GM18526 (cell line): ENCODE data around the gene HSPA14.

Source experiments
- POLR2A ChIP-seq: IDR thresholded peaks from 3 replicates; pipeline ENCODE4 v1.6.1; 2011; ENCODE audit not compliant: insufficient read length; ENCODE audit errors: extremely low read depth

Gene HSPA14

DNA sequence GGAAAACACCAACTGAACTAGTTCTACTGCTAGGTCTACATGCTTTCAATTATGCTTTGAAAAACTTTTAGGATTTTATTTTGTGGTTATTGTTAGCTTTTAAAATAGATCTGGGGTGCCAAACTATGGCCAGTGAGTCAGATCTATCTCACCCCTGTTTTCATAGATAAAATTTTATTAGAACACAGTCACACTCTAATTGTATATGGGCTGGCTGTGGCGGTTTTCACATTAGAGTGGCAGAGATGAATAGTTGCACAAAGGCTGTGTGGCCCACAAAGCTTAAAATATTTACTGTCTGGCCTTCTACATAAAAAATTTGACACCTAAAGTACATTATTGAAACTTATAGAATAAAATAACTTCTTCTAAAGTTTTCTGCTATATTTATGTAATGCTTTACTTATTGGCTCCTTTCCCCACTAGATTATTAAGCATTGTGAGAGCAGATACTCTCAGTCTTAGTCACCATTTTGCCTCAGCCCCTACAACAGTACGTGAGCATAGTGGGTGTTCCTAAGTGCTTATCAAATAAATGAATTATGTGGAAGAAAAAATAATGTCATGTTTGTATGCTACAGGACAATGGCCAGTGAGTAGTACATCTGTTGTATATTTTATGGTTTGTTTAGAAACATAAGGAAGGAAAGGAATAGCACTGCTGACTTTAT, 35.1 kb downstream of the HSPA14 start:
- no peak for TF ChIP-seq POLR2A

DNA sequence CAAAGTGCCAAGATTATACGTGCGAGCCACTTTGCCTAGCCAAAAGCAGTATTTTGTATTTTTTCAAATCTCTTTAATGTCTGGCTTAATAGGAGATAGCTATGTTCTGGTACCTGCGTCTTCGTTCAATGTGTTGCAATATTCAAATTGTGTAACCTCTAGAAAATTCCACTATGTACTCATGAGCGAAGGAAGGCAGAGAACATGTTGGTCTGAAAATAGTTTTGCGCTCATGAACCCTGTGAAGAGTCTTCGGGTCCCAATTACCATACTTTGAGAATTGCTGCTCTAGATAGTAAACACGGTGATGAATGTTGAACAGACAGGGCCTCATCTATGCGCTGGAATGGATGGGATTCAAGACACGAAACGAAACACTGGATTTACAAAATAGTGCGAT, 37.8 kb downstream of the HSPA14 start:
- no peak for TF ChIP-seq POLR2A

DNA sequence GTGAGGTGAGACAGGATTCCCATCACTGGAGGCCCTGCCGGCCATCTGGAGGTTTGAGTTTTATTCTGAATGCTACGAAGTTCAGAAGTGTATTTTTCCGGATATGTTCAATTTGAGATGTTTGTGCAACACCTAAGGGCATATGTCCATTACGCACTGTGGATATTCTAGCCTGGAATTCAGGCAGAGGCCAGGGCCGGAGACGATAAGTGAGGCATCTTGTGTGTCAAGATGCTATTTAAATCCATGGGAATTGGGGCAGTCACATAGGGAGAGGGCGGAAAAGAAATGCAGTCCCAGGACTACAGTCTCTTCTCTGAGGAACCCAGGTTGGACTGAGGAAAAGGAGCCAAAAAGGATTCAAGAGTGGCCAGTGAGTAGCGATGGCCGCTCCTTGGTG, 38.7 kb downstream of the HSPA14 start:
- TF ChIP-seq POLR2A, result no peak

DNA sequence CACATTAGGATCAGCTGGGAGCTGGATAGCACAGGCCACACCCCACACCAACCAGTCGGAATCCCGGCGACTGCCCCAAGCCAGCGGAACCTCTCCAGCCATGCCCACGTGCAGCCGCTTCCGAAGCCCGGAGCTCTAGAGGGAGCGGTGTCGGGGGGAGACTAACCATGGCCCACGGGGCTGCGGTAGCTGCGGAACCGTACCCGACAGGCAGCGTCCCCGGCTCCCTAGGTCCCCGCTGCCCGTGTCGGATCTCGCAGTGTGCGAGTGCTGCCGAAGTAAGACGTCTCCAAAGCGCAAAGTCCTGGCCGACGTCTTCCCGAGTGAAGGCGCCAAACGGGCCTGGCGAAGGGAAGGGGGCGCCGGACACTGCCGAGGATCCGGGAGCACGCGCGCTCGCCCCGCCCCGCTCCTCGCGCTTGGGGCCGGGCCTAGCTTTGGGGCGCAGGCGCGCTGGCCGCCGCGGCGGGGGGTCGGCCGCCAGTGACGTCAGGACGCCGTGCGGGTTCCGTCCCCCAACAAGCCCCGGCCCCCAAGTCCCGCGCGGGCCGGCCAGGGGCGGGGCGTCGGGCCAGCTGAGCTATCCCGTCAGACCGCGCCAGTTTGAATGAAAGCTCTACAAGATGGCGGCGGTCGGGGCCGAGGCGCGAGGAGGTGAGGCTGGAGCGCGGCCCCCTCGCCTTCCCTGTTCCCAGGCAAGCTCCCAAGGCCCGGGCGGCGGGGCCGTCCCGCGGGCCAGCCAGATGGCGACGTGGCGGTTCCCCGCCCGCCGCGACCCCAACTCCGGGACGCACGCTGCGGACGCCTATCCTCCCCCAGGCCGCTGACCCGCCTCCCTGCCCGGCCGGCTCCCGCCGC, 40.4 kb downstream of the HSPA14 start, which contains the start of gene SUV39H2:
Gene SUV39H2 (plus strand): TSS at position 601 of the 858 bp plus-strand sequence. CDS start 23 bp downstream, at position 624.
- TF ChIP-seq POLR2A, result peak; percentile 85

GRCh38 chr10:14879124-14879927, 41.2 kb downstream of the HSPA14 start:
- TF ChIP-seq POLR2A, result no peak

DNA sequence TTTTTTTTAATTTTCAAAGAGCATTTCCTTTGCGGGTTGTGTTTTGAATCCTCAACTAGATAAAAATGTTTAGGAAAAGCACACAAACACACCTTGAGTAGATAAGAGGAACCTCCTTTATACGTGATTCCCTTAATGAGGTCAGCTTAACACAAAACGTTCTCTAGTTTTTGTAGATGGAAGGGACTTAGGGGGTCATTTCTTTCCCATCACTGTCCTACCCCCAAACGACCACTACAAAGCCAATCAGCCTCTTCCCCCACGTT, 41.8 kb downstream of the HSPA14 start:
- TF ChIP-seq POLR2A, result no peak

DNA sequence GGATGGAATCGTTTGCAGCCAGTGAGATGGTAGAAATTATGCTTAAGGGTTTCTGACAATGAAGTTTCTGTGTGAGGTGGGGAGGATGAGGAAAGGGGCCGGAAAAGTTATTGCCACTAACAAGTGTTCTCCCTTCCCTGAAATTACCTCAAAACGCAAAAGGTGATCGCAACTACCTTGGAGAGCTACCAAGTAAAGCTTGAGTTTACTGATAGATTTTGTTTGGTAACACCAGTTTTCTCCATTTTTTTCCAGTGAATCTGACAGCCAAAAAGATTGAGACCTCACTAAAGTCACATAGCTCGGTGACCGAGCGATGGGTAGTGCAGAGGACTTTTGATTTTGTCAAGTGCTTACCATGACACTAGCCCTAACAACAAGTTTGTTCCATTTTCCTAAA, 42.1 kb downstream of the HSPA14 start:
- no peak for TF ChIP-seq POLR2A

DNA sequence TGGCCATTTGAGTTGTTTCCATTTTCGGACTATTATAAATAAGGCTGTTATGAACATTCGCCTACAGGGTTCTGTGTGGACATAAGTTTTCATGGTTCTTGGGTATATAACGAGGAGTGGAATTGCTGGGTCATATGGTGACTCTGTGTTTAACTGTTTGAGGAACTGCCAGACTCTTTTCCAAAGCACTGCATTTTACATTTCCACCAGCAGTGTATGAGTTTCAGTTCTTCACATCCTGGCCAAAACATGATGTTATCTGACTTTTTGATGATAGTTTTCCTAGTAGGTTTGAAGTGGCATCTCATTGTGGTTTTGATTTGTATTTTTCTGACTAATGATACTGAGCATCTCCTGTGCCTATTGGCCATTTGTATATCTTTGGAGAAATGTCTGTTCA, 46.0 kb downstream of the HSPA14 start:
- no peak for TF ChIP-seq POLR2A

DNA sequence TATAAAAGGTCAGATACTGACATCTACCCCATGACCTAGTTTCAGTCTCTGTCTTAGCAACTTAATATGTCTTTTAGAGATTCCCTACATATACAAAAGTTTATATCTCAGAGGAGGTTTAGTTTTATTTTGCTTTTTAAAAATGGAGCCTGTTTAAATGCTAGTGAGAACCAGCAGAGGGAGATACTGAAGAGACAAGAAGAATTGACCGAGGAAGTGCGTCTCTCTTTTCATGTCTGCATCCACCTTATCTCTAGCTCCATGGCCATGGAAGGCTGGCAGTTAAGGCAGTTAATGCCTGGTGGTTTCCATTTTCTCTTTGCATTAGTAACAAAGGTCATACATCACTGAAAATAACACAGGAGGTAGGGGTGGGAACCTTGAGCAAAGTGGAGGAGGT, 51.2 kb downstream of the HSPA14 start:
- TF ChIP-seq POLR2A, result no peak

DNA sequence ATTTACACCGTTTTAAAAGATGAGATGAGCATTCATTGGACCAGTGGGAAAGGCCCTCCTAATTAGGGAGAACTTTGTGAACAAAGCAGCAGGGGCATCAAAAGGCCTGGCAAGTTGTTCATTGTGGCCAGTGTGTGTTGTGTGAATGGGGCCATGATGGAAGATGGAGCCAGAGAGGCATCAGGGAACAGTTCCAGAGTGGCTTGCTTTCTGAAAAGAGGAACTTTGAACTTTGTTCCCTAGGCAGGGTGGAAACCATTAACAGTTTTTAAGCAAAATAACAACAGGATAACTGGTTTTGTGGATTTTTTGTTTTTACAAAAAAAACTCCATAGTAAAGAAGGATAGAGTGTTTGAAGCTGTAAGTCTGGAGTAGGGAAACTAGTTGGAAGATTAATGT, 53.0 kb downstream of the HSPA14 start:
- no peak for TF ChIP-seq POLR2A

DNA sequence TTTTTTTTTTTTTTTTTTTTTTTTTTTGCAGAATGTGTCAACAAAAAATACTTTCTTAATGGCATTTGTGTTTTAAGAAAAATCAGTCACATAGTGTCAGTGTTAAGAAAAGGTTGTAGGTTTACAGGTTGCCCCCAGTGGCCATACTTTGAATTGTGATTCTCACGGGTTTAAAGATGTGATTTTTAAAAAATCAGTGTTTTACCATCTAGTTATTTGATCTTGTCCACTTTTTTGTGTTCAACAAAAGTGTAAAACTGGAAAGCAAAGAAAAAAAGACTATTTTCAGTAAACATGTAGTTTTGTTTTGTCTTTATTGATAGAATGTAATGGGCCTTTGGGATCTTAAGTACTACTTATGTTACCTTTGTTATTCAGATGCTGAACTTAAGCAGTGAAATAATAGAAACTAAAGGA, 66.2 kb downstream of the HSPA14 start:
- TF ChIP-seq POLR2A, result no peak

DNA sequence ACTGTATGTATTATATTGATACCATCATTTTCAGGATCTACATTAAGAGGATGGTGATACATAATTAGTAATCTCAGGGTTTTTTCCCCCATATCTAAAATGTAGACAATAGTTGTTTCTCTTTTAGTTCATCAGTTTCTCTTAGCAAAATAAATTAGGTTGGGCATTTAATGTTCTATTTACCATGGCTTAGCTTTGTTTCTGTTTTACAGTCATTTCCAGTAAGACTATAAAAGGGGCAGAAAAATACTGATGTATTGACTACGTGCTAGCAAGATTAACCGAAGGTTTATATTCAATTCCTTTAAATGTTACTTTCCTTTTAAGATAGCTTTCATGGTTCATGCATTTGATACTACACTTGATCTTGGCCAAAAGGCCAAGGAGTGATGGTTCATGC, 66.8 kb downstream of the HSPA14 start:
- TF ChIP-seq POLR2A, result no peak

DNA sequence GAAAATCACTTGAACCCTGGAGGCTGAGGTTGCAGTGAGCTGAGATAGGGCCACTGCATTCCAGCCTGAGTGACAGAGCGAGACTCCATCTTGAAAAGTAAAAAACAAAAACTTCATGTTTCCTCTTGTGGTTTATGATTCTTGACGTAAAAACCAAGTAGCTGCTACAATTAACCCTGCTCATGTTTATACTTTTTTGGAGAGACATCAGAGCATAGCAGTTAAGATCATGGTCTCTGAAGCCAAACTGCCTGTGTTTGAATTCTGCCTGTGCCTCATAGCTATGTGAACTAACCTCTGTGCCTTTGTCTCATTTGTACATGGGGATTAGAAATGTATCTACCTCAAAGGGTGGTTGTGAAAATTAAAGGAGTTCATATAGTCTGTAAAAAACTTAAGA, 67.8 kb downstream of the HSPA14 start:
- TF ChIP-seq POLR2A, result no peak

DNA sequence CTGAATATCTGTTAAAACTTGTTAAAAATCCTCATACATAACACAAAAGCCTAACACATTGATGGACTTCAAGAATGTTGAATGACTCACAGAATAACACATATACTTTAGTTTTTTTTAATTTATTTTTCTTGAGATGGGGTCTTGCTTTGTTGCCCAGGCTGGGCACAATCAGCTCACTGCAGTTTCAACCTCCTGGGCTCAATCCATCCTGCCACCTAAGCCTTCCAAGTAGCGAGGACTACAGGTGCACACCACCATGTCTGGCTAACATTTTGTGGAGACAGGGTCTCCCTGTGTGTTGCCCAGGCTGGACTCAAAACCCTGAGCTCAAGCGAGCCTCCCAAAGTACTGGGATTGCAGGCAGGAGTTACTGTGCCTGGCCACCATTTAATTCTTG, 68.7 kb downstream of the HSPA14 start:
- TF ChIP-seq POLR2A, result no peak

- no peak for TF ChIP-seq POLR2A
Measured at GRCh38 chr10:14909101-14909500, 71.0 kb downstream of the HSPA14 start.

- TF ChIP-seq POLR2A, result no peak
Measured at GRCh38 chr10:14910953-14911352, 72.8 kb downstream of the HSPA14 start.
